ENCODE measurements around the gene CDH22.

The CDH22 gene

GRCh38 chr20:46268662-46269061, 39.6 kb downstream of the CDH22 start:
- H3K27ac ChIP-seq = no peak overlapping the region
- no peaks in the 10 kb centered on the region for H3K36me3 ChIP-seq
- H3K9me3 ChIP-seq = no peaks in the 10 kb centered on the region
- H3K27me3 ChIP-seq = peaks cover 81% of the 10 kb centered on the region
- TF ChIP-seq CTCF (IDR thresholded peaks at IDR 0.05) = no peak
- no peak overlapping the region for H3K4me3 ChIP-seq (ENCODE audit: low read depth in 1 of 2, low read length in 1 of 2)
- no peaks in the 10 kb centered on the region for H3K4me1 ChIP-seq (ENCODE audit: control insufficient read depth in 1 of 2, insufficient read depth in 1 of 2, low read depth in 1 of 2, low read length in 1 of 2)

- no peak overlapping the region for H3K4me3 ChIP-seq (ENCODE audit: low read depth in 1 of 2, low read length in 1 of 2)
- peaks cover 85% of the 10 kb centered on the region for H3K27me3 ChIP-seq
- H3K36me3 ChIP-seq = no peaks in the 10 kb centered on the region
- no peaks in the 10 kb centered on the region for H3K9me3 ChIP-seq
- H3K4me1 ChIP-seq (ENCODE audit: control insufficient read depth in 1 of 2, insufficient read depth in 1 of 2, low read depth in 1 of 2, low read length in 1 of 2) = no peaks in the 10 kb centered on the region
- TF ChIP-seq CTCF (IDR thresholded peaks at IDR 0.05) = no peak
- no peak overlapping the region for H3K27ac ChIP-seq
Measured at GRCh38 chr20:46268131-46268614, 40.1 kb downstream of the CDH22 start.

GRCh38 chr20:46267108-46268105, 40.9 kb downstream of the CDH22 start:
- no peak overlapping the region for H3K4me3 ChIP-seq (ENCODE audit: low read depth in 1 of 2, low read length in 1 of 2)
- H3K4me1 ChIP-seq (ENCODE audit: control insufficient read depth in 1 of 2, insufficient read depth in 1 of 2, low read depth in 1 of 2, low read length in 1 of 2) = no peaks in the 10 kb centered on the region
- peaks cover 84% of the 10 kb centered on the region for H3K27me3 ChIP-seq
- H3K36me3 ChIP-seq = no peaks in the 10 kb centered on the region
- H3K27ac ChIP-seq = no peak overlapping the region
- no peak for TF ChIP-seq CTCF (IDR thresholded peaks at IDR 0.05)
- H3K9me3 ChIP-seq = no peaks in the 10 kb centered on the region

GRCh38 chr20:46265539-46265938, 42.8 kb downstream of the CDH22 start:
- no peak for TF ChIP-seq CTCF (IDR thresholded peaks at IDR 0.05)
- Histone ChIP-seq H3K4me3 (ENCODE audit: low read depth in 1 of 2, low read length in 1 of 2) (no peak overlapping the region), H3K36me3 (no peaks in the 10 kb centered on the region), H3K27me3 (peaks cover 77% of the 10 kb centered on the region), H3K4me1 (ENCODE audit: control insufficient read depth in 1 of 2, insufficient read depth in 1 of 2, low read depth in 1 of 2, low read length in 1 of 2) (no peaks in the 10 kb centered on the region), H3K9me3 (no peaks in the 10 kb centered on the region), H3K27ac (no peak overlapping the region)

- no peaks in the 10 kb centered on the region for H3K4me1 ChIP-seq (ENCODE audit: control insufficient read depth in 1 of 2, insufficient read depth in 1 of 2, low read depth in 1 of 2, low read length in 1 of 2)
- H3K36me3 ChIP-seq = no peaks in the 10 kb centered on the region
- peaks cover 72% of the 10 kb centered on the region for H3K27me3 ChIP-seq
- no peak overlapping the region for H3K4me3 ChIP-seq (ENCODE audit: low read depth in 1 of 2, low read length in 1 of 2)
- no peak overlapping the region for H3K27ac ChIP-seq
- TF ChIP-seq CTCF (IDR thresholded peaks at IDR 0.05) = no peak
- H3K9me3 ChIP-seq = no peaks in the 10 kb centered on the region
Measured at GRCh38 chr20:46264391-46265266, 43.7 kb downstream of the CDH22 start.

All from neutrophil (primary cell).